ENCODE measurements around the gene CAB39.

DNA sequence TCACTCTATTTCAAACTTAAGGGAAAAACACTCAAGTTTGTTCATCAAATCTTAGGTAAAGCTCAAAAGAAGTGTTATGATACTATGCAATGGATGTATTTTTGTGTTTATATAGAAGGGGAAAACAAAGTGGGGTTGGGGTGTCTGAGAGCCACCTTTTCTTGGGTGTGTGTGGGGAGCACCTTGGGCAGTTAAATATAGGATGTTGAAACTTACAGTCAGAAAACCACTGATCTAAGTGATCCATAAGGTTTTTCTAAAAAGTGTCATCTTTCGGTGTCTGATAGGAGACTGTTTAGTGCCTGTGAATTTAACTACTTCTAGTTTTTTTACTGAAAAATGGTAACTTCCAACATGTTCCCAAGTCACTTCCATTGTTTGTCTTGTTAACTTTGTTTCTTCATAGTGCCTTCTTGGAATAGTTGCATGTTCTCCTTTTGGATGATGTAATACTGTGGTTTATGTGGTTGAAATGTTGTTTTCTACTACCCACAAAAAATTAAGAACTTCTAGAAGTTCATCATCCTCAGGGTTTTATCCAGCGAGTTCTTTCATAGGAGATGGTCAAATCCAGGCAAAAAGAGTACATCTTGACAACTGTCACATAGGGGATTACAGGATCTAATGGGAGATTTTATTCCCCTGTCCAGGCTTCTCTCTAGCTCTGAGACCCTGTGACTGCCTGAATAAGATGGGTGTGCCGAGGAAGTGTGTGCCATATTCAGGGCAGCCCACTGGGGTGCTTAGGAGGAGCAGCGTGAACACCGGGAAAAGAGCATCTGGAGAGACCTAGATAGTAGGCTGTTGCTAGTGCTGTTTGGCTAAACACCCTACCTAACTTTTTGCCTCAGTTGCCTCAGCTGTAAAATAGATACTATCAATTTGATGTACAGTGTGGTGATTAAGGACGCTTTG is 46.2 kb downstream of the CAB39 start:
- TF ChIP-seq EZH2 (IDR thresholded peaks at IDR 0.05; ENCODE audit: low read depth), result no peak
- TF ChIP-seq, protein P1, sequence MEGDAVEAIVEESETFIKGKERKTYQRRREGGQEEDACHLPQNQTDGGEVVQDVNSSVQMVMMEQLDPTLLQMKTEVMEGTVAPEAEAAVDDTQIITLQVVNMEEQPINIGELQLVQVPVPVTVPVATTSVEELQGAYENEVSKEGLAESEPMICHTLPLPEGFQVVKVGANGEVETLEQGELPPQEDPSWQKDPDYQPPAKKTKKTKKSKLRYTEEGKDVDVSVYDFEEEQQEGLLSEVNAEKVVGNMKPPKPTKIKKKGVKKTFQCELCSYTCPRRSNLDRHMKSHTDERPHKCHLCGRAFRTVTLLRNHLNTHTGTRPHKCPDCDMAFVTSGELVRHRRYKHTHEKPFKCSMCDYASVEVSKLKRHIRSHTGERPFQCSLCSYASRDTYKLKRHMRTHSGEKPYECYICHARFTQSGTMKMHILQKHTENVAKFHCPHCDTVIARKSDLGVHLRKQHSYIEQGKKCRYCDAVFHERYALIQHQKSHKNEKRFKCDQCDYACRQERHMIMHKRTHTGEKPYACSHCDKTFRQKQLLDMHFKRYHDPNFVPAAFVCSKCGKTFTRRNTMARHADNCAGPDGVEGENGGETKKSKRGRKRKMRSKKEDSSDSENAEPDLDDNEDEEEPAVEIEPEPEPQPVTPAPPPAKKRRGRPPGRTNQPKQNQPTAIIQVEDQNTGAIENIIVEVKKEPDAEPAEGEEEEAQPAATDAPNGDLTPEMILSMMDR (conservative IDR thresholded peaks at IDR 0.05), result no peak

Data from PC-9 (cell line).